Activated CD4-positive, alpha-beta T cell treated with anti-CD3 and anti-CD28 coated beads, Interleukin-2, amount 10 ng/mL, durations not matched to agents 7 days and 5 days (primary cell): ENCODE results near the gene PIEZO1. TPM values are rescaled to one million over a fixed set of nuclear protein-coding genes. Genes with fewer than 3 reads are reported as not detected.
A peak's percentile ranks its signal among the peaks of the same experiment; 100 is the strongest.

Experiments
- CTCF ChIA-PET: fragments of 350-600 bp; sonication (Branson Sonifier 250); formaldehyde crosslinking; loops from one replicate; lab custom pipeline; 2021; ENCODE audit warnings: antibody characterized with exemption; lab: Charles Lee
- POLR2A ChIA-PET: fragments of 350-600 bp; sonication (Branson Sonifier 250); formaldehyde crosslinking; loops from one replicate; lab custom pipeline; 2021; ENCODE audit warnings: antibody characterized with exemption; lab: Charles Lee
- DNase-seq: peaks from one replicate; pipeline ENCODE4 v3.0.0-alpha.2; 2020
- H3K27ac Mint-ChIP-seq: one replicate; pipeline ENCODE4 v1.8.0; 2021; ENCODE audit warnings: mild to moderate bottlenecking, moderate library complexity, mixed read lengths
- H3K27me3 Mint-ChIP-seq: one replicate; pipeline ENCODE4 v1.8.0; 2021; ENCODE audit warnings: mixed read lengths
- H3K36me3 Mint-ChIP-seq: one replicate; pipeline ENCODE4 v1.8.0; 2021; ENCODE audit warnings: low read depth, mixed read lengths
- H3K4me1 Mint-ChIP-seq: one replicate; pipeline ENCODE4 v1.8.0; 2021; ENCODE audit warnings: mixed read lengths
- H3K4me3 Mint-ChIP-seq: one replicate; pipeline ENCODE4 v1.8.0; 2021; ENCODE audit warnings: mild to moderate bottlenecking, moderate library complexity, mixed read lengths
- H3K9me3 Mint-ChIP-seq: one replicate; pipeline ENCODE4 v1.8.0; 2021; ENCODE audit warnings: mixed read lengths
- total RNA-seq, 2 experiments: library from RNA; stranded (reverse); gene quantifications; one replicate each; pipeline ENCODE4 v1.2.3, GENCODE V29; 2021

PIEZO1 gene
- total RNA-seq, 2 experiments from 2014 or later = 239 to 303 TPM

DNA sequence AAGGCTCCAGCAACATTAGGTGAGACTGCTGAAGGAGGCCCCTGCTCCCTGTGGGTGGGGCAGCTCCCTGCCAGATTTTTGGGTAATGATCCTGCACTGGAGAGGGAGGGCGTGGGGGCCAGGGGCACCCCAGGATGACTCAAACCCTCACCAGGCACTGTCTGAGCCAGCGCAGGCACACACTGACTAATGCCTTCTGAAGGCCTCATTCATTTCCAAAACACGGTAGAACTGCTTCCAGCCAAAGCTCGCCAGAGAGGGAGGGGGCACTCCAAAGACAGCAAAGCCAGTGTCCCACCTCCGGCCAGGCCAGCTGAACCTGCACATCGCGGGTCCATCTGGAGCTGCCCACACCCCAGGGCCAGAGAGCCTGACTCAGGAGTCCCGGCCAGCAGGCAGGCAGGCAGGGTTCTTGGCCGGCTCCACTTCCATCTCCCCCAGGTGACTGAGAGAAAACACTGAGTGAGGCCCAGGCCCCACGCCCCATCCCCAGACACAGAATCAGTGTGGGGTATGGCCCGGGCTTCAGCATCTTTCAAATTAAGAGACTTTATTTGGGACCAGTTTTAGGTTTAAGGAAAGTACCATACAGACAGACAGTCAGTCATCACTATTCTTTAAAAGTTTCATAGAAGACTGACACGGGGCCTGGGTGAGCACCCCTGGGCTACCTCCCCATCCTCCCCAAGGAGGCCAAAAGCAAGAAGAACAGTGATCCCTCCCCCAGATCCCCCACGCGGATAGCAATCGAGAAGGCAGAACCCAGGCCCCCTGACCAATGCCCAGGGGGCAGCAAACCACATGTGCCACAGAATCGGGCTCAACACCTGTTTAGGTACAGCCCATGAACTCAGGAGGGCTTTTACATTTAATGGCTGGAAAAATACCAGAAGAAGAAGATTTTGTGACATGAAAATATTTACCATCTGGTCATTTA lies 2.3 kb downstream of the PIEZO1 start:
- H3K27me3 Mint-ChIP-seq = no peaks in the 10 kb centered on the region
- ChIA-PET CTCF (interaction anchor here (0.6 to 2.7 kb wide), 11 partner anchors 16 to 45 kb away, joined by 3 to 23 read pairs (median 5); no protein-coding TSS in a partner anchor), POLR2A (interaction anchor here (0.9 kb wide), 1 partner anchor 78 kb away, joined by 3 read pairs; no protein-coding TSS in a partner anchor)
- H3K4me3 Mint-ChIP-seq = peak overlapping the region; percentile 79
- peak overlapping the region; percentile 86 for H3K27ac Mint-ChIP-seq
- peaks cover 16% of the 10 kb centered on the region for H3K36me3 Mint-ChIP-seq
- no peaks in the 10 kb centered on the region for H3K9me3 Mint-ChIP-seq
- H3K4me1 Mint-ChIP-seq = peaks cover 55% of the 10 kb centered on the region
- no peak for DNase-seq

DNA sequence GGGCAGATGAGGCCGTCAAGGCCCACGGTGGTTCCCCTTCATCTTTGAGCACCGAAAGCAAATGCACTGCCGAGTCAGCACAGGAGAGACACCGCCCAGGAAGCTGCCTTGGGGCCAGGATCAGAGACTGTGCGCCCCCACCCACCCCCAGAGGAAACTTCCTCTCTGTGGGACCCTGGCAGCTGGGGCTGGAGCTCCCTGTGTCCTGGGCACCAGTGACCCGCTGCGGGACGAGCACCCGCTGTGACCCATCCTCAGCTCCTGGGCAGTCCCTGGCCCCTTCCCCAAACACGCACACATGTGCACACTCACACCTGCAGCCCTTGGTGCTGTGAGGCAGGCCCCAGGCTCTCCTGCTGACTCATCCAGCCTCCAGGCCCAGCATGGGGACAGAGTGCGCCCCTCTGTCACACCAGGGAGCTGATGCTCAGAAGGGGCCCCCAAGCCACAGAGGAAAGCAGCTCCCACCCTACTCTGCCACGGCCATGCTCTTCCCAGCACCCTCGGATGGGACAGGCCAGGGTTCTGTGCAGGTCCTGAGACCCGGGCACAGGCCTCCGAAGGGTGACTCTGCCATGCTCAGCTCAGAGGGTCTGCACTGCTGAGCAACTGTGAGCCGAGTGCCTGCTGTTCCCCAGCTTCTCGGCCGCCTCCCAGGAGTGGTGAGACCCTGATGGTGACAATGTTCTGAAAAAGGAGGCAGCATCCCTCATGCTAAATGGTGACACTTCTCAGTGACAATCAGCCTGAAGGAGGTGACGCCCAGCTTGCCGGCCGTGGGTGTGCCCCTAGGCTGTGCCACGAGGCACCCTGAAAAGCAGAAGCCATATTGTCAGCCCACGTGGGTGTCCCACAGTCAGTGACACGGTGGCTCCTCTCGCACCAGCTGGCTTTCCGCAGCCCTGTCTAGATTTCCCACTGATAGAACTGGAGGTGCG lies 3.6 kb downstream of the PIEZO1 start:
- peak; percentile 76 for DNase-seq
- Mint-ChIP-seq H3K36me3 (peaks cover 19% of the 10 kb centered on the region), H3K27ac (peak overlapping the region; percentile 86), H3K9me3 (no peaks in the 10 kb centered on the region), H3K4me1 (peaks cover 55% of the 10 kb centered on the region), H3K27me3 (no peaks in the 10 kb centered on the region), H3K4me3 (peak overlapping the region; percentile 79)
- ChIA-PET CTCF (interaction anchor here (1.1 to 2.5 kb wide), 12 partner anchors 15 to 780 kb away, joined by 3 to 23 read pairs (median 4); no protein-coding TSS in a partner anchor), POLR2A (interaction anchor here (0.9 kb wide), 1 partner anchor 31 kb away, joined by 5 read pairs; no protein-coding TSS in a partner anchor)

DNA sequence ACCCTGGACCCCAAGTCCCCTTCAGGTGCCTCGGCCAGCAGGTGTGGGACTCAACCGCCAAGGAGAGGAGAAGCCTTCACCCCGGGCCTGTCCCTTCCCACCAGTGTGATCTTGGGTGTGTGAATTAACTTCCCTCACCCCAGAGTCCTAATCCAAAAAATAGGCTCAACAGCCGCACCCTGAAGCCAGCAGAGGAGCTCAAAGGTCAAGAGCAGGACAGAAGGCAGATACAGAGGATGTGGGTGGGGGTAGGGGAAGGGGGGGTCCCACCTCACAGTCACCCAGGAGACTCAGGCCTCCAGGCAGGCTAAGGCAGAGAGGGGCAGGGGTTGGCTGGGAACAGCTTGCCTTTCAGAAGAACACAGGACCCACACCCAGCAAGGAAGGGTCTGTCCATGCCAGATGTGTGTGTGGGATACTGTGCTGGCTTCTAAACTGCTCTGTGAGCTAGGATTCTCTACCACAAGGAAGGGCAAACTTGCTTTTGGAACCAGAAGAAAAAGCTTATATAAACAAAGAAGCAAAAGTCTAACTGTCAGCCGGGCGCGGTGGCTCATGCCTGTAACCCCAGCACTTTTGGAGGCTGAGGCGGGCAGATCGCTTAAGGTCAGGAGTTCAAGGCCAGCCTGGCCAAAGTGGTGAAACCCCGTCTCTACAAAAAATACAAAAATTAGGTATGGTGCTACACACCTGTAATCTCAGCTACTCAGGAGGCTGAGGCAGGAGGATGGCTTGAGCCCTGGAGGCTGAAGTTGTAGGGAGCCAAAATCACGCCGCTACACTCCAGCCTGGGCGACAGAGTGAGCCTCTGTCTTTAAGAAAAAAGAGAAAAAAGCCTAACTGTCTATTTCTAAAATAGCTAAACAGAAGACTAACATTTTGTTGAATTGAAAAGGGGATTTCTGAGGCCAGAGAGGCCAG lies 4.6 kb downstream of the PIEZO1 start:
- peak overlapping the region; percentile 79 for H3K4me3 Mint-ChIP-seq
- peak overlapping the region; percentile 86 for H3K27ac Mint-ChIP-seq
- POLR2A ChIA-PET = no interaction called here
- CTCF ChIA-PET = interaction anchor here (0.8 to 2.5 kb wide), 9 partner anchors 11 to 781 kb away, joined by 3 to 23 read pairs (median 3); no protein-coding TSS in a partner anchor
- DNase-seq = no peak
- H3K27me3 Mint-ChIP-seq = no peaks in the 10 kb centered on the region
- H3K9me3 Mint-ChIP-seq = no peaks in the 10 kb centered on the region
- peaks cover 19% of the 10 kb centered on the region for H3K36me3 Mint-ChIP-seq
- peaks cover 58% of the 10 kb centered on the region for H3K4me1 Mint-ChIP-seq

DNA sequence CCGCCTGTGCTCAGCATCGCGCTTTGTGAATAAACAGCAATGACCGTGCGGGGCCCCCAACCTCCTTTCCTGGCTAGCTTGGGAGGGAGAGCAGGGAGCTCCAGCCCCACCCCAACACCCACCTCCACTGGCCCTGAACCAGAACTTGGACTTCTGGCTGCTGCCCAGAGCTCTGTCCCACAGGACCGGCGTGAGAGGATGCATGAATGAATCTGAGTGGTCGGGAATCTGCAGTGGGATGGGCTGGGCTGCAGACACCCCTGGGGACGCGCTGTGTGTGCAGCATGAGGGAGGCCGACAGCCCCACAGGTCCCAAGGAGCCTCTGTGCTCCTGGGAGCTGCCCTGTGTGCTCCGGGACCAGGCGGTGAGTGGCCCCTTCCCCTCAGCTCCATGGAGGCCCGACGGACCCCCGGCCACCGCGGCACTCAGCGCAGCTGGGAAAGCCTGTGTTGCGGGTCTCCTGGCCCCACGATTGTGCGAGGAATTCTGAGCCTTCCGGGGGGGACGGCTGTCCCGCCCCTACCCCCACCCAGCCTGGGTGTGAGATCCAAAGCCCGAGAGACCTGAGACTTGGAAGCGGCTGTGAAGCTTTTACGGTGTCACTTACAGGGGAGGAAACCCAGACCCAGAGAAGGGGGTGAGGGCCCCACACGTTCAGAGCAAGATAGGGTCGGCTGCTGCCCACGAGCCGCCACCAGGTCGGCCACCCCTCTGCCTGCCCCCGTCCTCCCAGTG lies 5.4 kb downstream of the PIEZO1 start:
- Mint-ChIP-seq H3K4me3 (peak overlapping the region; percentile 79), H3K9me3 (no peaks in the 10 kb centered on the region), H3K27ac (peak overlapping the region; percentile 86), H3K4me1 (peaks cover 58% of the 10 kb centered on the region), H3K36me3 (peaks cover 19% of the 10 kb centered on the region), H3K27me3 (no peaks in the 10 kb centered on the region)
- POLR2A ChIA-PET = no interaction called here
- no peak for DNase-seq
- CTCF ChIA-PET = interaction anchor here (0.8 to 2.5 kb wide), 6 partner anchors 10 to 387 kb away, joined by 3 to 23 read pairs (median 4); no protein-coding TSS in a partner anchor

DNA sequence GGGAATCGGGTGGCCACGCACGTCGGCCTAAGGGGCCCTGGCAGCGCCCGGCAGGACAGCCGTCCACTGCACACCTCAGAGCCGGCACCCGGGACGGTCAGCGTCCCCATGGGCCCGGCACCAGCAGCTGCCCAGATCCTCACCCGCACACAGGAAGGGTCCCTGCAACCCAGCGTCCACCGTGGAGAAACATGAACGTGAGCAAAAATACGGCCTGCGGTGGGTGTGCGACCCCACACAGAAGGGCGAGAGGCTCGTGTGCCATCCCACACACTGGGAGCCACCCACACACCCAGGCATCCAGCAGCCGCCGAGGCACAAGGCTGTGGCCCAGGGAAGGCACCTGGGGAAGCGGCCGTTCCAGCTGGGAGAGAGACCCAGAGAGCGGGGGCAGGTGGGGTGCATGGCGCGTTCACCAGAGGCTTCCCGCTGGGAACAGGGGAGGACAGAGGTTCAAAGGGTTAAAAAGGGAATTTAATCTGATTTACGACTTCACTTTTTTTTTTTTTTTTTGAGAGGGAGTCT lies 6.4 kb downstream of the PIEZO1 start:
- no peak overlapping the region for H3K4me3 Mint-ChIP-seq

DNA sequence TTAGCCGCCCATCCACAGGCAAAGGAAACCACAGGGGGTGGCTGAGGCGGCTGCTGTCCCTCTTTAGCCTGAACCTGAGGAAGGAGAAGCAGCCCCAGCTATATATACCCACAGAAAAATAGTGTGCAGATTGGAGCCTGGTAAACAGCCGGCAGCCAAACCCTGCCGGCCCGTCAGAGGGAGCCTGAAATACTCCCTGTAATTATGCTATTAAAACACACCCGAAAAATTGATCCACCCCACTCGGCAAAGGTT lies 6.8 kb downstream of the PIEZO1 start:
- CTCF ChIA-PET = interaction anchor here (2.0 kb wide), 1 partner anchor 35 kb away, joined by 6 read pairs; no protein-coding TSS in a partner anchor
- peaks cover 56% of the 10 kb centered on the region for H3K4me1 Mint-ChIP-seq
- H3K27ac Mint-ChIP-seq = peak overlapping the region; percentile 41
- no peak for DNase-seq
- H3K9me3 Mint-ChIP-seq = no peaks in the 10 kb centered on the region
- no peaks in the 10 kb centered on the region for H3K27me3 Mint-ChIP-seq
- POLR2A ChIA-PET = no interaction called here
- H3K4me3 Mint-ChIP-seq = no peak overlapping the region
- H3K36me3 Mint-ChIP-seq = peaks cover 18% of the 10 kb centered on the region

More for the DNA sequence above, 6.4 kb downstream of the PIEZO1 start:
- DNase-seq = no peak
- Mint-ChIP-seq H3K27ac (peak overlapping the region; percentile 41), H3K4me1 (peaks cover 60% of the 10 kb centered on the region), H3K9me3 (no peaks in the 10 kb centered on the region), H3K27me3 (no peaks in the 10 kb centered on the region), H3K36me3 (peaks cover 19% of the 10 kb centered on the region)
- POLR2A ChIA-PET = no interaction called here
- CTCF ChIA-PET = interaction anchor here (2.0 kb wide), 1 partner anchor 36 kb away, joined by 6 read pairs; no protein-coding TSS in a partner anchor

DNA sequence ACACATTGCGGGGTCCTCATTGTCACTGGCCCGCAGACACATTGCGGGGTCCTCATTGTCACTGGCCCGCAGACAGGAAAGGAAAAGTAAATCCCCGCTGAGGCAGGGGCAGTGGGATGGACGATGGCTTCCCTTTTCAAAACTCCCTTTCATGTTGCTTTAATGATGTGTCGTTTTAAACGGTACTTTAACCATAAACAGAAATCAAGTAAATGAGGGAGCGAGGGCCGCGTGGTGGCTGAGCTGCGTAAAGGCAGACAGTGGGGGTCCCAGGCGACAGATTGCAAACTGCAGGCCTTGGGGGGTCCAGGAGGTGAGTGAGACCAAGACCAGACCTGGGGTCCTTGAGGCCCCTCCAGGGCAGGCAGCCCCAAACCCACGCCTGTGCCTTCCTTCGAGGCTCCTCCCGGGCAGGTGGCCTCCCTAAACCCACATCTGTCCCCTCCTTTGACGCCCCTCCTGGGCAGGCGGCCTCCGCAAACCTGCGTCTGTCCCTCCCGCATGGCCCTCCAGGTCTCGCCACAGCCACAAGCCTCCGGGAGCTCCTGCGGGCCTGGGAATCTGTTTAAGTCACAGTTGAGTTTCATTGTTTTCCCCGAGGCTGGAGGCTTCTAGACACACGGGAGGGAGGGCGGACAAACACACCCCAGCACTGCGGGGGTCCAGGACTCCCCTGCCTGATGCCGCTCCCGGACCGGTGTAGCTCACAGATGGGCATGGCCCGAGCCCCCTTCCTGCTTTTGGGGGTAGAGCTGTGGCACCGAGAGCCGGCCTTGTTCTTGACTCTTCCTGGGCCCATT lies 7.3 kb downstream of the PIEZO1 start:
- Mint-ChIP-seq H3K27ac (peak overlapping the region; percentile 41), H3K4me3 (no peak overlapping the region), H3K36me3 (peaks cover 13% of the 10 kb centered on the region), H3K27me3 (no peaks in the 10 kb centered on the region), H3K4me1 (peaks cover 51% of the 10 kb centered on the region), H3K9me3 (no peaks in the 10 kb centered on the region)
- ChIA-PET POLR2A (no interaction called here), CTCF (interaction anchor here (2.0 kb wide), 1 partner anchor 35 kb away, joined by 6 read pairs; no protein-coding TSS in a partner anchor)
- no peak for DNase-seq

DNA sequence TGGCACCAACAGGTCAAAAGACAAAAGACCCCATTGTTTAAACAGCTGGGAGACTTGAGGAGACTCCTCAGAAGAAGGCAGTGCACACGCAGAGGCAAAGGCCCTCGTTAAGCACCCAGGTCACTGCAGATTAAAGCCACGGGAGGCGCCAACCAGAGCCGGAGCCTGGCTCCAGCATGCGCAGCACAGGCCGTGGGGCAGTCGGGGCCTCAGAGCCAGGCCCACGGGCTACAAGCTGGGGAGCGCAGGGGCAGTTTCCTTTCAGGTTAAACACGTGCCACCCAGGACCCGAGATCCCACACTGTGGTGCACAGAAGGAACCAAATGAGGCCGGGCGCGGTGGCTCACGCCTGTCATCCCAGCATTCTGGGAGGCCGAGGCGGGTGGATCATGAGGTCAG lies 9.2 kb downstream of the PIEZO1 start:
- ChIA-PET CTCF (interaction anchor here (0.5 to 1.1 kb wide), 2 partner anchors 15 to 22 kb away, joined by 4 to 5 read pairs; no protein-coding TSS in a partner anchor), POLR2A (no interaction called here)
- no peaks in the 10 kb centered on the region for H3K9me3 Mint-ChIP-seq
- H3K4me3 Mint-ChIP-seq = no peak overlapping the region
- H3K4me1 Mint-ChIP-seq = peaks cover 38% of the 10 kb centered on the region
- H3K36me3 Mint-ChIP-seq = peaks cover 12% of the 10 kb centered on the region
- H3K27ac Mint-ChIP-seq = no peak overlapping the region
- H3K27me3 Mint-ChIP-seq = no peaks in the 10 kb centered on the region
- DNase-seq = no peak

DNA sequence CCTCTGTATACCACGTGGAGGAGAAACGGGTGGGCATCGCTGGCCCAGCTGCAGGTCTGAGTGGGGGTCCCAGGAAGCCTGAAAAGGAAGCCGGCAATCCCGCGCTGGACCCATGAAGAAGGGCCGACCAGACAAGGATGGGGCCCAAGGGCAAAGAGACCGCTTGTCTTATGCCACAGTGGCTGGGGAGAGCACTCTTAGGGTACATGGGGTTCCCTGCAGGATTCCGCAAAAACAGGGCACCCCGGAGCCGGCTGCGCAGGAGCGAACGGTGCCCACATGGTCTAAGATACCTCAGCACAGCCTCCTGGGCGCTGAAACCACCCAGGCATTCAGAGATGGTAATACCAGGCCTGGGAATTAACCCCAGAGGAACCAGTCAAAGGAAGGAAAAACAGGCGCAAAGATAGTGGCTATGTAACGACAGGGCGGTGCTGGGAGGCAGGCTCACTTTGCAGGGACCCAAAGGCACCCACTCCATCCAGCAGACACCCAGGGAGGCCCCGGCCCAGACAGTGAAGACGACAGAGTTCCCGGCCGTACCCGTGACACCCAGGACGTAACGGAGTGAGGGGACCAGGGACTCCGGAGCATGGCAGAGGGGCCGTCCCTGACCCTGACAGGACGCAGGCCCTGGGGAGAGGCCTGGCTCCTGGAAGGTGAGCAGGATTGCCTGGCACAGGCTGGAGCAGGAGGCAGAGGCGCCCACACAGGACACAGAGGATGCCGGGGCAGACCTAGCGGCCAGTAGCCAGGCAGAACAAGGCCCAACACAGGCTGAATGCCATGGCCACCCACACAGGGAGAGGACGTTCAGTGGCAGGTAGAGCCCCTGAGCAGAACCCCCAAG lies 10.3 kb downstream of the PIEZO1 start:
- no peak for DNase-seq
- ChIA-PET CTCF (interaction anchor here (1.1 to 1.9 kb wide), 3 partner anchors 10 to 38 kb away, joined by 4 to 5 read pairs (median 5); partner anchors contain the start of gene PIEZO1), POLR2A (no interaction called here)
- H3K27ac Mint-ChIP-seq = no peak overlapping the region
- H3K9me3 Mint-ChIP-seq = no peaks in the 10 kb centered on the region
- no peak overlapping the region for H3K4me3 Mint-ChIP-seq
- H3K27me3 Mint-ChIP-seq = no peaks in the 10 kb centered on the region
- peaks cover 28% of the 10 kb centered on the region for H3K4me1 Mint-ChIP-seq
- peaks cover 6% of the 10 kb centered on the region for H3K36me3 Mint-ChIP-seq
